Measurements from ENCODE around the gene PI4KA.
"Not testable (repeated sequence)": the region's sequence is repeated elsewhere in the genome, so short reads cannot be mapped to it uniquely, and the experiment has no call there.

GRCh38 chr22:20662524-20663036 lies 196.0 kb downstream of the PI4KA start:
- TF ChIP-seq CTCF (IDR thresholded peaks at IDR 0.05; ENCODE audit: low read depth, low read length, missing input control); YY1 (IDR thresholded peaks at IDR 0.05); RXRA (IDR thresholded peaks at IDR 0.05); HNF4A (conservative IDR thresholded peaks at IDR 0.05); EGR1 (IDR thresholded peaks at IDR 0.05; ENCODE audit: low read depth in 2 of 2); TAF1 (conservative IDR thresholded peaks at IDR 0.05); GABPA (IDR thresholded peaks at IDR 0.05 in 1 of 2, conservative IDR thresholded peaks at IDR 0.05 in 1 of 2); FOXA1 (IDR thresholded peaks at IDR 0.05); REST (IDR thresholded peaks at IDR 0.05); RAD21 (IDR thresholded peaks at IDR 0.05); SP1 (IDR thresholded peaks at IDR 0.05); JUND (IDR thresholded peaks at IDR 0.05): not testable (repeated sequence)
- TF ChIP-seq, protein P1, sequence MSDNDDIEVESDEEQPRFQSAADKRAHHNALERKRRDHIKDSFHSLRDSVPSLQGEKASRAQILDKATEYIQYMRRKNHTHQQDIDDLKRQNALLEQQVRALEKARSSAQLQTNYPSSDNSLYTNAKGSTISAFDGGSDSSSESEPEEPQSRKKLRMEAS (IDR thresholded peaks at IDR 0.05) = not testable (repeated sequence)

Measured in liver (tissue), 3 donors.